HepG2 (cell line): Measurements from ENCODE around the gene TNNT3. TPM values are rescaled to one million over a fixed set of nuclear protein-coding genes. Genes with fewer than 3 reads are reported as not detected.

Experiments used
- ATAC-seq: fragments of 200-7000 bp; cut with Tn5 transposase; 3 replicates; pipeline ENCODE4 v1.9.1; 2020; ENCODE audit warnings: mild to moderate bottlenecking, moderate library complexity
- BruUV-seq: library from RNA; stranded (reverse); fragments of 400-500 nt; replicated peaks from 2 replicates; lab custom pipeline; 2021; lab: Mats Ljungman, UMichigan
- CTCF ChIA-PET: fragments of 300-600 bp; formaldehyde crosslinking; extraction: SDS; loops from one replicate; lab custom pipeline; 2021; ENCODE audit warnings: low total read pairs, inconsistent platforms, low intra/inter-chr PET ratio; lab: Yijun Ruan, JAX
- POLR2A ChIA-PET: fragments of 350-600 bp; sonication (Branson Sonifier 250); formaldehyde crosslinking; loops from one replicate; lab custom pipeline; 2020; ENCODE audit warnings: antibody characterized with exemption, inconsistent platforms; lab: Yijun Ruan, JAX
- DNase-seq: peaks from one replicate; pipeline ENCODE4 v3.0.0-alpha.2; 2015; ENCODE audit warnings: low spot score
- FAIRE-seq: peaks from 3 replicates; lab custom pipeline; 2011; peaks lifted over from hg19 to GRCh38; lab: Jason Lieb, UNC
- H2AFZ ChIP-seq: one replicate; pipeline ENCODE4 v1.6.1; 2011; ENCODE audit warnings: low read length, inconsistent platforms
- H3K27ac ChIP-seq: fragments of 300-600 bp; 3 replicates; pipeline ENCODE4 v1.8.0; 2011; ENCODE audit warnings: mixed run types, mild to moderate bottlenecking, mixed read lengths, low read length, inconsistent platforms; ENCODE audit not compliant: insufficient read depth; ENCODE audit errors: extremely low read length
- H3K27me3 ChIP-seq, 2 experiments: fragments of 200-600 bp in 1 of 2; 2 replicates in 1 of 2; 3 replicates in 1 of 2; pipeline versions ENCODE4 v1.6.0 to v1.8.0; 2011; ENCODE audit warnings: low read length in 2 of 2, mild to moderate bottlenecking in 2 of 2, moderate library complexity in 2 of 2, inconsistent platforms in 1 of 2; ENCODE audit not compliant: insufficient read depth in 2 of 2, control insufficient read depth in 1 of 2
- H3K36me3 ChIP-seq, 2 experiments: fragments of 200-600 bp in 1 of 2; replicated peaks in 1 of 2; 2 replicates in 1 of 2; 3 replicates in 1 of 2; pipeline versions ENCODE4 v1.5.1 to v1.8.0; 2011; ENCODE audit warnings: low read length in 2 of 2, inconsistent platforms in 1 of 2; ENCODE audit not compliant: insufficient read depth in 2 of 2, control insufficient read depth in 1 of 2
- H3K4me1 ChIP-seq: 2 replicates; pipeline ENCODE4 v1.5.1; 2012; ENCODE audit warnings: low read length, inconsistent platforms; ENCODE audit not compliant: insufficient read depth
- H3K4me2 ChIP-seq: 2 replicates; pipeline ENCODE4 v1.6.0; 2011; ENCODE audit warnings: low read depth, low read length, inconsistent platforms
- H3K4me3 ChIP-seq, 3 experiments: fragments of 200-600 bp in 1 of 3; sonication (generic), shearing (Covaris generic) in 1 of 3; replicated peaks in 1 of 3; 2 replicates each; pipeline ENCODE4 v1.5.1; 2011 to 2016; ENCODE audit warnings: low read length in 3 of 3, inconsistent platforms in 2 of 3, low read depth in 2 of 3, mild to moderate bottlenecking in 2 of 3, control low read depth in 1 of 3, mixed read lengths in 1 of 3; ENCODE audit not compliant: insufficient read depth in 1 of 3
- H3K79me2 ChIP-seq: one replicate; pipeline ENCODE4 v1.6.1; 2011; ENCODE audit warnings: low read length, inconsistent platforms; ENCODE audit not compliant: insufficient read depth
- H3K9ac ChIP-seq: 2 replicates; pipeline ENCODE4 v1.6.0; 2011; ENCODE audit warnings: mild to moderate bottlenecking, low read depth, low read length, inconsistent platforms; ENCODE audit not compliant: insufficient read depth
- H3K9me3 ChIP-seq: 2 replicates; pipeline ENCODE4 v1.5.1; 2012; ENCODE audit warnings: mild to moderate bottlenecking, low read length
- H4K20me1 ChIP-seq: 2 replicates; pipeline ENCODE4 v1.6.0; 2011; ENCODE audit warnings: inconsistent platforms, mild to moderate bottlenecking, low read length, moderate library complexity; ENCODE audit not compliant: insufficient read depth
- CSRNP1 ChIP-seq: sonication (generic); formaldehyde crosslinking; IDR thresholded peaks from 2 replicates; pipeline ENCODE4 v1.8.1; 2023; ENCODE audit warnings: mild to moderate bottlenecking, missing genetic modification reagents
- CSRNP2 ChIP-seq: sonication (generic); formaldehyde crosslinking; conservative IDR thresholded peaks from 2 replicates; pipeline ENCODE4 v1.8.0; 2022; ENCODE audit warnings: low read depth, missing genetic modification reagents
- E2F2 ChIP-seq: sonication (generic); formaldehyde crosslinking; IDR thresholded peaks from 2 replicates; pipeline ENCODE4 v1.4.0; 2020; ENCODE audit warnings: missing genetic modification reagents, borderline replicate concordance
- ONECUT2 ChIP-seq: sonication (generic); formaldehyde crosslinking; IDR thresholded peaks from 2 replicates; pipeline ENCODE4 v1.4.0; 2020; ENCODE audit warnings: missing genetic modification reagents
- POLR2G ChIP-seq: fragments of 200-400 bp; formaldehyde crosslinking; IDR thresholded peaks from 2 replicates; pipeline ENCODE4 v1.6.1; 2018; ENCODE audit warnings: mild to moderate bottlenecking, low read depth, low read length, moderate library complexity
- SUZ12 ChIP-seq: fragments of 150-350 bp; IDR thresholded peaks from 2 replicates; pipeline ENCODE4 v1.6.1; 2014; ENCODE audit warnings: low read depth, low read length
- ZBTB10 ChIP-seq: sonication (generic); formaldehyde crosslinking; IDR thresholded peaks from 2 replicates; pipeline ENCODE4 v1.4.0; 2020; ENCODE audit warnings: missing genetic modification reagents, borderline replicate concordance
- ZBTB42 ChIP-seq: sonication (generic); formaldehyde crosslinking; IDR thresholded peaks from 2 replicates; pipeline ENCODE4 v1.5.0; 2020; ENCODE audit warnings: mild to moderate bottlenecking, missing genetic modification reagents
- ZFP36L1 ChIP-seq: sonication (generic); formaldehyde crosslinking; IDR thresholded peaks from 2 replicates; pipeline ENCODE4 v1.8.0; 2022; ENCODE audit warnings: mild to moderate bottlenecking, missing genetic modification reagents, moderate library complexity
- ZNF20 ChIP-seq: sonication (generic); formaldehyde crosslinking; IDR thresholded peaks from 2 replicates; pipeline ENCODE4 v1.4.0; 2020; ENCODE audit warnings: mild to moderate bottlenecking, moderate library complexity, missing genetic modification reagents
- ZNF274 ChIP-seq: sonication (generic); formaldehyde crosslinking; IDR thresholded peaks from 2 replicates; pipeline ENCODE4 v1.5.1; 2020; ENCODE audit warnings: mild to moderate bottlenecking, missing genetic modification reagents
- ZNF510 ChIP-seq: sonication (generic); formaldehyde crosslinking; IDR thresholded peaks from 2 replicates; pipeline ENCODE4 v1.4.0; 2020; ENCODE audit warnings: low read depth, mild to moderate bottlenecking, missing genetic modification reagents
- ZSCAN12 ChIP-seq: sonication (generic); formaldehyde crosslinking; IDR thresholded peaks from 2 replicates; pipeline ENCODE4 v1.9.0; 2021; ENCODE audit warnings: mild to moderate bottlenecking, missing genetic modification reagents
- WGBS: methylation state at CpG from one replicate; pipeline ENCODE4 v1.1.6; 2017; ENCODE audit warnings: low lambda C conversion rate; 5-methylcytosine and 5-hydroxymethylcytosine counted together
- in situ Hi-C: cut with HindIII; loops from 2 replicates; pipeline ENCODE4 v1.10.0; 2017; ENCODE audit warnings: low pct_unique_long_range_greater_than_20kb; ENCODE audit not compliant: extremely low pct_ligation_motif_present
- intact Hi-C: fragments of 100-400 bp; cut with micrococcal nuclease; formaldehyde crosslinking; loops from one replicate; pipeline ENCODE4 v1.10.0; 2022; ENCODE audit not compliant: unreplicated experiment
- polyA plus RNA-seq, 8 experiments: library from polyadenylated mRNA; depleted of rRNA in 3 of 8; stranded (reverse) in 7 of 8; unstranded in 1 of 8; fragments of >200 nt; fragmentation: Illumina TruSeq in 4 of 8; extraction: Trizol in 4 of 8; gene quantifications; 2 replicates each; pipeline versions ENCODE4 v1.2.1 to v1.2.3, GENCODE V29; 2011 to 2016; ENCODE audit warnings: low read depth in 4 of 8, missing spikeins in 1 of 8, mixed read lengths in 1 of 8; ENCODE audit not compliant: insufficient read depth in 1 of 8
- total RNA-seq, 5 experiments: library from RNA; depleted of rRNA; stranded (reverse); fragments of >200 nt; fragmentation: Illumina TruSeq; extraction: Trizol; gene quantifications; 2 replicates each; pipeline ENCODE4 v1.2.3, GENCODE V29; 2016; ENCODE audit warnings: low read depth in 1 of 5
- TF ChIP-seq, protein P1 (sequence below): sonication (generic); formaldehyde crosslinking; IDR thresholded peaks from 2 replicates; pipeline ENCODE4 v1.8.1; 2023; ENCODE audit warnings: missing genetic modification reagents, inconsistent platforms, borderline replicate concordance

The TNNT3 gene
- total and polyA plus RNA-seq, 2 of the 13 experiments (the other 11 are each of a cell fraction or from before 2014, with no cell fraction given) = not detected

DNA sequence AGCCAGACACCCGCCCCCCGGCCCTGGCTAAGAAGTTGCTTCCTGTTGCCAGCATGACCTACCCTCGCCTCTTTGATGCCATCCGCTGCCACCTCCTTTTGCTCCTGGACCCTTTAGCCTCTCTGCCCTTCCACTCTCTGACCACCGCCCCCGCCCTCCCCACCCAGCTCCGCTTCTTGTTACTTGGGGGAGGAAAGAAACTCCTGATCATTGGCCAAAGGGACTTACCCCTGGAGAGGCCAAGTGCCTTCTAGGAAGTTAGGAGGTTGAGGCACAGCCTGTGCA, 27.7 kb upstream of the TNNT3 start, which contains the start of gene PRR33 (continued):
- no peak for TF ChIP-seq CSRNP2
- TF ChIP-seq E2F2 (CRISPR knock-in tag) = no peak
- no peak for TF ChIP-seq SUZ12
- no peak for TF ChIP-seq ZFP36L1 (CRISPR knock-in tag)

DNA sequence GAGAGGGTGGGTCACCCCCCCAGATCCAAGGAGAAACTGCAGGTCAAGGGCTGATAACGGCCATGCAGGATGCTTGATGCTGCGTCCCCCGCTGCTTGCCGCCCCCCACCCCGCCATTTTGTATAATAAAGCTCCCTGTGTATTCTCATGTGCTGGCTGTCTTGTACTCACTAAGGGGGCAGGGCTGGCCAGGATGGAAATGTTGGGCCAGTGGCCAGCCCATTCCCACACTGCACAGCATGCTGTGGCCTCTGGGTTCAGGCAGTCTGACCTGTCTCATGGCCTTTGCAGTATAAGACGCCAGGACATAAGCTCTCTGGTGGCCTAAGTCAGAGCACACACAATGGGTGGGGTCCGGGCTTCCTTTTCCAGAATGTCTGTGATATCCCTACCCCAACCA, 27.4 kb upstream of the TNNT3 start:
- in situ Hi-C loops = no loop called here
- Histone ChIP-seq H2AFZ (no peak overlapping the region), H3K9me3 (no peaks in the 10 kb centered on the region), H3K4me2 (no peak overlapping the region), H3K9ac (no peak overlapping the region), H3K27me3 (peaks cover 15 to 66% of the 10 kb centered on the region in 2 experiments), H3K4me1 (no peaks in the 10 kb centered on the region), H4K20me1 (no peaks in the 10 kb centered on the region), H3K27ac (no peak overlapping the region), H3K4me3 (no peak overlapping the region), H3K36me3 (no peaks in the 10 kb centered on the region), H3K79me2 (no peaks in the 10 kb centered on the region)
- no peak for ATAC-seq
- BruUV-seq = no TSS peak
- DNase-seq = no peak
- WGBS = 35% methylated on average over 2 of the region's 7 CpGs
- CTCF ChIA-PET = no interaction called here
- FAIRE-seq = no peak
- POLR2A ChIA-PET = no interaction called here
- intact Hi-C loops = no loop called here
- TF ChIP-seq ZNF510 (CRISPR knock-in tag) (no peak), POLR2G (no peak), ZNF274 (CRISPR knock-in tag) (no peak), ZBTB42 (CRISPR knock-in tag) (no peak), CSRNP1 (CRISPR knock-in tag) (no peak), ZNF20 (no peak), ZSCAN12 (CRISPR knock-in tag) (no peak), ZBTB10 (CRISPR knock-in tag) (no peak), ONECUT2 (CRISPR knock-in tag) (no peak)
- TF ChIP-seq, protein P1, sequence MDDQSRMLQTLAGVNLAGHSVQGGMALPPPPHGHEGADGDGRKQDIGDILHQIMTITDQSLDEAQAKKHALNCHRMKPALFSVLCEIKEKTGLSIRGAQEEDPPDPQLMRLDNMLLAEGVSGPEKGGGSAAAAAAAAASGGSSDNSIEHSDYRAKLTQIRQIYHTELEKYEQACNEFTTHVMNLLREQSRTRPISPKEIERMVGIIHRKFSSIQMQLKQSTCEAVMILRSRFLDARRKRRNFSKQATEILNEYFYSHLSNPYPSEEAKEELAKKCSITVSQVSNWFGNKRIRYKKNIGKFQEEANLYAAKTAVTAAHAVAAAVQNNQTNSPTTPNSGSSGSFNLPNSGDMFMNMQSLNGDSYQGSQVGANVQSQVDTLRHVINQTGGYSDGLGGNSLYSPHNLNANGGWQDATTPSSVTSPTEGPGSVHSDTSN (CRISPR knock-in tag) = no peak
